HG03469 (cell line): Measurements from ENCODE around the gene LSS.
"Not testable (repeated sequence)": the region's sequence is repeated elsewhere in the genome, so short reads cannot be mapped to it uniquely, and the experiment has no call there.

Experiments used
- ATAC-seq: cut with Tn5 transposase; IDR thresholded peaks from one replicate; pipeline ENCODE4 v1.9.1; 2021; ENCODE audit warnings: mild to moderate bottlenecking, moderate library complexity, moderate number of reproducible peaks; ENCODE audit not compliant: unreplicated experiment

Gene LSS

DNA sequence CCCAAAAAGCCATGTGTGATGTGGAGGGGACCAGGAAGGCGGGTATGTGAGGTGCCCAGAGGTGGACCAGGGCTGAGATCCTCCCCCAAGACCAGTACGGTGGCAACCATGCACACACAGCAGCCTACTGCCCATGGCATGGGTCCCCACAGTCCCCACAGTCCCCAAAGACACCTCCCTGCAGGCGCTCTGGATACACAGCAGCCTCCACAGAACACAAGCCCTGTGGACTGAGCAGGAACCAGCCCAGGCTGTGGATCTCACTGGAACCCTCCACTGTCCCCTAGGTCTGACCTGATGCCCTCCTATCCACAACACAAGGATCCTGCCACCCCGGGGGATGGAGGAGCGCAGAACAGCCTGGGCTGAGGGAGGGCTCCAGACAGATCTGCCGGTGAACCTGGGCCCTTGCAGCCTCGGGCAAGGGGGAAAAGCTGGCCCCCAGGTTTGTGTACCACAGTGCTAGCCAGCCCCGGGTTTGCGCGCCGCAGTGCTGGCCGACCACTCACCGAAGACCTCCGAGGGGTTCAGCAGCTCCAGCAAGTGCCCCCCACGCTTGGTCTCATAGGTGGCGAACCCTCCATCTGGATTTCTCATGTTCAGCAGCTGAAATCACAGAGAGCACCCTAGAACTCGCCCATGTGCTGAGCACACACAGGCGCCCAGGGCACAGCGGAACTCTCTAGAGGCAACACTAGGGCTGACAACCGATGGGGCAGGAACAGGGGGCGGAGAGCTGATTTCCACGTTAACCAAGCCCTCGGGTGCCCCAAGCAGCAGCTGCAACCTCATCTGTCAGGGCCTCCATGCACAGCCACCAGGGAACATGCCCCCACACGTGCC lies 22.2 kb downstream of the LSS start:
- ATAC-seq: no peak

GRCh38 chr21:46205766-46206162 lies 22.8 kb downstream of the LSS start:
- ATAC-seq: no peak

DNA sequence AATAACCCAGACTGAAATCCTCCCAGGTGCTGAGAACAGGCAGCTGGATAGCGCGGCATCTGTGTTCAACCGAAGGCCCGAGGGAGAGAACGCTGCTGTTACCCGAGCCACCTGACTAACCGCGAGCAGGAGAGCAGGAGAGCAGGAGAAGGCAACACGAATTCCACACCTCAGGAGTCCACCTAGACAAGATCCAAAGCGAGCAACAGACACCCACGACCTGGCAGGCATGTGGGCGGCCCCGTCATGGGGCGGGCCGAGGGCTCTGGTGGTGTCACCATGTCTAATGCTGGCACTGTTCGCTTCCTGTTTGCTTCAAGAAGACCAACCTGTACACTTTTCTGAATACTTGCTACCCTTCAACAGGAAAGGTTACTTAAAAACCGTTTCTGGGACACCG lies 23.4 kb downstream of the LSS start:
- ATAC-seq: no peak

- ATAC-seq: no peak
Observed at GRCh38 chr21:46203203-46203600, 25.4 kb downstream of the LSS start.

- ATAC-seq: no peak
Observed at GRCh38 chr21:46202592-46203202, 25.9 kb downstream of the LSS start.

- ATAC-seq: not testable (repeated sequence)
Observed at GRCh38 chr21:46200877-46201803, 27.4 kb downstream of the LSS start.

DNA sequence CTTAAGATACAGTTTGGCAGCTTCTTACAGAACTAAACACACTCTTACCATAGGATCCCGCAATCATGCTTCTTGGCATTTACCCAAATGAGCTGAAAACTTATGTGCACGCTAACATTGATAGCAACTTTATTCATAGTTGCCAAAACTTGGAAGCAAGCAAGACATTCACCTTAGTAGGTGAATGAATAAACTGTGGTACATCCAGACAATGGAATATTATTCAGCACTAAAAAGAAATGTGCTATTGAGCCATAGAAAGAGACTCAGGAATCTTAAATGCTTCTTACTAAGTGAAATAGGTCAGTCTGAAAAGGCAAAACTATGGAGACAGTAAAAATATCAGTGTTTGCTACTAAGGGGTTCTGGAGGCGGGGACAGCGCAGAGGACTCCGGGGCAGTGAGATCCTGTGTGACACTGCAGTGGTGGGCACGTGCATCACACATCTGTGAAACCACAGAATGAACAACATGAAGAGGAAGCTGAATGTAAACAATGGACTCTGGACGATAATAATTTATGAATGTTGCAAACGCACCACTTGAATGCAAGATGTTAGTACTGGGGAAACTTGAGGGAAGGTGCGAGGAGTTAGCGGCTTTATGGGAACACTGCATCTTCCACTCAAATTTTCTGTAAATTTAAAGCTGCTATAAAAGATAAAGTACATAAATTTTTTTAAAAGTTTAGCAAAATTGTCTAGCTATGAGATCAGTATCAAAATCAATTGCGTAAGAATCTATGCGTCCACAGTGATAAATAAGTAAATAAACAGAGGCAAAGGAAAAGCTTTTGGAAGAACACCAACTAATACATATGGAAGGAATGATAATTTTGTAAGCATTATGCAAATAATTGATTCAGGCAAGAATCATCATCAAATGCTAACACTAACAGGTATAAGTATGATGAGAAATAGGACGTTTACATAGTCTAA lies 28.9 kb downstream of the LSS start:
- no peak for ATAC-seq

- ATAC-seq: no peak
Observed at GRCh38 chr21:46196733-46197132, 31.8 kb downstream of the LSS start.

- ATAC-seq: no peak
Observed at GRCh38 chr21:46195595-46196195, 32.9 kb downstream of the LSS start.

- no peak for ATAC-seq
Observed at GRCh38 chr21:46194374-46195334, 33.9 kb downstream of the LSS start.

DNA sequence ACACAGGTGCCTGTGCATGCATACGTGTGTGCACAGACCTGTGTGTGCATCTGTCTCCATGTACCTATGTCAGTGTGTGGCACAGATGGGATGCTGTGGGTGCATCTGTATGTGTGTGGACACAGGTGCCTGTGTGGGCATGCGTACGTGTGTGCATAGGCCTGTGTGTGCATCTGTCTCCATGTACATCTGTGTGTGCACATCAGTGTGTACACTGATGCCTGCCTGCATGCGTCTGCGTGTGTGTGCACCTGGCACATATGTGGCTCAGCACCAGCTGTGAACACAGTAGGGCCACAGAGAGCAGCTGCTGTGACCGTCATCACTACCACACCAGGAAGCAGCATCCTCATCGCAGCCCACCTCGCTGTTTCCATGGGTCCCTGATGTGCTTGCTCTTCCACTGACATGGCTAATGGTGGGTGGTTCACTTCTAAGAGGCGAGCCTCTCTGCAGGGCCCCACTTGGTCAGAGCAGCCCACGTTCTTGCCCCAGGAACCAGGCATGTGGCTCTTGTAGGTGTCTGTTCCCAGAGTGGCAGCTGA lies 34.7 kb downstream of the LSS start:
- no peak for ATAC-seq

- ATAC-seq: no peak
Observed at GRCh38 chr21:46191686-46192575, 36.6 kb downstream of the LSS start.

GRCh38 chr21:46191257-46191685 lies 37.3 kb downstream of the LSS start:
- ATAC-seq: no peak

- no peak for ATAC-seq
Observed at GRCh38 chr21:46190491-46191131, 38.0 kb downstream of the LSS start.

DNA sequence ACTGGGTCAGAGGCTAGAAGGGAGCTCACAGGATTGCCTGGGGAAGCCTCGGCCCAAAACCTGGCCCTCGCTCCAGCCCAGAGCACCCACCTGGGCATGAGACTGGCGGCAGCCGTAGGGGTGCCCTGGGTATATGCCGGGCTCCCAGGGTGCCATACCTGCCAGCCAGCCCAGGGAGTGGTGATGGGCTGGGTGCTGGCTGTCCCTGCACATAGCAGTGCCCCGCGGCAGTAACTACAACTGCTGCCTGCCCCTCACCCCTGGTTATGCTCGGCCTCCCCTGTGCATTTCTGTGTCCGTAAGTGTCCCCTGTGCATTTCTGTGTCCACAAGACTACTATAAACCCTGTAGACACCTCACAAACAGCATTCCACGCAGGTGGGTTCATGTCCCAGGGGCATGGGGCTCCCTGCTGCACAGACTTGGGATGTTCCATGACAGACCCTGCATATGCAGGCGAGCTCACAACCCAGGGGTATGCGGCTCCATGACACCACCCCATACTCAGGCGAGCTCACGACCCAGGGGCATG lies 38.5 kb downstream of the LSS start:
- no peak for ATAC-seq

DNA sequence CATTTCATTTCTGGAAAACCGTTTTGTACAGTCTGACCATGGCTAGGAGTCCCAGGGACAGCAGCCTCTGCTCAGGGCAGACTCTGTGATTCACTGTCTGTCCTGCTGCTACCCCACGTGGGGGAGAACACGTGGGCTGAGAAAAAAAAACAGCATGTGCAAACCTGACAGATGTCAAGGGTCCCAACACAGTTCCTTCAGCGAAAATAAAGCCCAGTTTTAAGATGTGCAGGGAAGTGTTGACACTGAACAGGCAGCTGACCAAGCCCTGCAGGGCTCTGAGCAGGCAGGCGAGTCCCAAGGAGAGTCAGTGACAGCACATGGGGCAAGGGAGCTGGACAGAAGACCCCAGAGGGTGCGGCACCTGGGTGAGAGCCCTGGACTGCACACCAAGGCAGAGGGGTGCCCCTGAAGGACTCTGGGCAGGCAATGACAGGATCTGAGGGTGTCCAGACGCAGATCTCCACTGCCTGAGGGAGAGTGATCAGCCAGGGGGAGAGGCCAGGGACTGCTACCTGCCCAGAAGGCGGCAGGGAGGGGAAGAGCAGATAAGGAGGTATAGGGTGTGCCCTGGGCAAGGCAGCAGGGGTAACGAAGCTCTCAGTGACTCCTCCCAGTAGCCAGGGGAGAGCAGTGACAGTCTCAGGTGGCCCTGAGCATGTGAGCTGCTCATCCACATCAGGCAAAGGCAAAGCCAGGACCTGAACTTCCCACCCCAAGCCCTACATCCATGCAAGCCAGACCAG lies 39.2 kb downstream of the LSS start:
- no peak for ATAC-seq
